Effector CD8-positive, alpha-beta T cell (primary cell): Measurements from ENCODE around the gene SLC9C2.
"Not testable (repeated sequence)": the region's sequence is repeated elsewhere in the genome, so short reads cannot be mapped to it uniquely, and the experiment has no call there.

Experiments used
- DNase-seq: peaks from one replicate; lab custom pipeline; 2025; lab: John Stamatoyannopoulos, UW

The SLC9C2 gene

DNA sequence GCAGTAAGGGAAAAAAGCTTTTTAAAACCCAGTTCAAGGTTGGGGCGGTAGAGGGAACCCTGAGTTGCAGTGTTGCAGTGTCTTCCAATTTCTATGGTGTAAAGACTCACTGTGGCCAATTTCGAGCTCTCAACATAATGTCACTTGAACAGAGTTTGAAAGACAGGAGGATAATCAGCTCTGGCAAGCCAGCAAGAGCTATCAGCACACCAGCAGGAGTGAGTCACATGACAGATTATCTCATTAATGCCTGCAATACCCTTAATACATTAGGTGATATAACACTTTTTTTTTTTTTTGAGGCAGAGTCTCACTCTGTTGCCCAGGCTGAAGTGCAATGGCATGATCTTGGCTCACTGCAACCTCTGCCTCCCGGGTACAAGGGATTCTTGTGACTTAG lies 22.8 kb downstream of the SLC9C2 start:
- no peak for DNase-seq

DNA sequence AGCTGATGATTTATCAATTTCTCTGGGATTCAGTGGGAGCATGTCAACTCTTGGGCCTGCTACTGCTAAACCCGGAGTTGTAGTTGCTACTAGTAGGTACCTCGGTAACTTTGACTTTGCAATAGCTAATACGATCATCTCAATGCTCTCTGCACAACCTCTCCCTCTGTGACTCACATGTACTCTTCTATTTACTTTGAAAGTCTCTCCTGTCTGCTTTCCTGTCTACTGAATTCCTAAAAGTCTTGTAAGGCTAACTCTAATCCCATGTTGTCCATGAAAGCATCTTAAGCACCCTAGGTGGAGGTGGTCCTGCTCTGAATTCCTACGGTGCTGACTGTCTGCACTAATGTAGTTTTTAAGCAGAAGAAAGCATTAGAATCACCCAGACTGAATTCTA lies 29.3 kb downstream of the SLC9C2 start:
- DNase-seq: no peak

DNA sequence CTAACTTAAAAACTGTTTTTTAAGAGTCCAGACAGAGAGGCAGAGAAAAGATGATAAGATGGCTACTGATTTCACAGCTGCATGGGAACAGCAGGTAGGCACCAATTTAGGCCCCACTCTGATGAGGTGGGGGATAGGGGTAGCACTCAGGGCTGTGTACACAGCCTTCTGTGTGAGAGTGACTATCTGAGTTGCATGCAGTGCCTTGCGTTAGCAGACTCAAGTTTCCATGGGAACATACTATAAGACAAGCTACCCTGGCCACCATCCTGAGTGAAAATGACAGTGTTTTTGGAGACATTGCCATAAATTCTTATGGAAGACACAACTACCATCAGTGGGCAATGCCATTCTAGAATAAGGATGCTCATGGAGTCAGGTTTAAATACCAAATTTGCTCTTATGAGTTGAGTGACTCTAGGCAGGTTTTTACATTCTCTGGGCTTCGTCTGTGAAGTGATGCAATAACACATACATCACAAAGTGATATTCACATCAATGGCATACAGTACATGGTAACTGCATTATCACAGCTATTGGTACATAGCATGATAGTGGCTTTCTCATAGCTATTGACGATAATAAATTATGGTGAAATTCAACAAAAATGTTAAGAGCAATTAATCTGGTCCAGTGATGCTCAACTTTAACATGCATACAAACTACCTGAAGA lies 30.5 kb downstream of the SLC9C2 start:
- DNase-seq: no peak

DNA sequence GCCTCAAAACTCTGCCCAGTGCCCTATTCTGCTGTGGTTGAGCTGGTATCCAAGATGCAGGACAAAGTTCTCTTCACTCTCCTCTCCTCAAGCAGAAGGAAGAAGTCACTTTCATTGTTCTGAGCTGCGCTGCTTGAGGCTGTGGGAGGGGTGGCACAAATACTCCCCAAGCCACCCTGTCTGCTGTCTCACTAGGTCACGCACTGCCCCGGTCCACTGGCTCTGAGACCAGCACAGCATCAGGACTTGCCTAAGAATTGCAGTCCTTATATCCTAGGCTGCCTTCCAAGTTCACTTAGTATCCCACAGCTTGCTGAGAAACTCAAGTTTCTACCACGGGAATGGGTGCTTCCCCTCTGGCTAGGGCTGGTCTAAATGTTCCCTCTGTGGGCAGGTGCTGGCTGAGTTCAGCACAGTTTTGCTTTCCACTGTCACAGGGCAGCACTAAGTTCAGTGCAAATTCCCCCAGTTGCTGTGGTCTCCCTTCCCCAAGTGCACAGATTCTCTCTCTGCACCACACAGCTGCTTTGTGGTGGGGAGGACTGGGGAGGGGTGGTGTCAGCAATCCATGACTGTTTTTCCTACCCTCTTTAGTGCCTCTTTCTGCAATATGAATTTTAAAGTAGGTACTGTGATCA lies 32.4 kb downstream of the SLC9C2 start:
- no peak for DNase-seq

DNA sequence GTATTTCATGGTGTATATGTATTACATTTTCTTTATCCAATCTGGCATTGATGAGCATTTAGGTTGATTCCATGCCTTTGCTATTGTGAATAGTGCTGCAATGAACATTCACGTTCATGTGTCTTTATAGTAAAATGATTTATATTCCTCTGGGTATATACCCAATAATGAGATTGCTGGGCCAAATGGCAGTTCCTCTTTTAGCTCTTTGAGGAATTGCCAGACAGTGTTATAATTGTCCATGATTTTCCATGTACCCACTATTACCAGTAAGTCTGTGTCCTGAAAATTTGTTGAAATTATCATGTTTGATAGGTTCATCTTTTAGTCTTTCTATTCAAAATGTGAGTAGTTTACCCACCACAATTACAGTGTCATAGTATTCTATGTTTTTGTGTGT lies 34.4 kb downstream of the SLC9C2 start:
- no peak for DNase-seq

DNA sequence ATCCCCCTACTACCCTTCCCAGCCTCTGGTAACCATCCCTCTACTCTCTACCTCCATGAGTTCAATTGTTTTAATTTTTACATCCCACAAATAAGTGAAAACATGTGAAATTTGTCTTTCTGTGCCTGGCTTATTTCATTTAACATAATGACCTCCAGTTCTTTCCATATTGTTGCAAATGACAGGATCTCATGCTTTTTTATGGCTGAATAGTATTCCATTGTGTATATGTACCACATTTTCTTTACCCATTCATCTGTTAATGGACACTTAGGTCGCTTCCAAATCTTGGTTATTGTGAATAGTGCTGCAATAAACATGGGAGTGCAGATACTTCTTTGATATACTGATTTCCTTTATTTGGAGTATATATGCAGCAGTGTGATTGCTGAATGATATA lies 39.0 kb downstream of the SLC9C2 start:
- DNase-seq: not testable (repeated sequence)

DNA sequence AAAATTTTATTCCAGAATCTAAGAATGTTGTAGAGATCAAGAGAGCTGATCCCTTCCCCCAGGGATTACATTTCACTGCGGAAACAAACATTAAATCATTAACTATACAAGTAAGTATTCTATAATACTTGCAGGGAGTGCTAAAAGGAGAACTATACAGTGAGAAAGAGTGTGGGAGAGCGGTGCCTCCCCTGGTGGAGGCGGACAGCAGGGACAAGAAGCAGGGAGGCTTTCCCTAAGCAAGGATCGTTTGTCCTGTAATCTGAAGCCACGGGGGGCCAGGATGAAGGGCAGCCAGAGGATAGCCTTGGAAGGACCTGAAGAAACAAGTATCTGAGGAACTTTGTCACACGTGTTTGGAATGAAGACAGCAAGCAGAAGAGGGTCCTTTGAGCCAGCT lies 40.1 kb downstream of the SLC9C2 start:
- no peak for DNase-seq

DNA sequence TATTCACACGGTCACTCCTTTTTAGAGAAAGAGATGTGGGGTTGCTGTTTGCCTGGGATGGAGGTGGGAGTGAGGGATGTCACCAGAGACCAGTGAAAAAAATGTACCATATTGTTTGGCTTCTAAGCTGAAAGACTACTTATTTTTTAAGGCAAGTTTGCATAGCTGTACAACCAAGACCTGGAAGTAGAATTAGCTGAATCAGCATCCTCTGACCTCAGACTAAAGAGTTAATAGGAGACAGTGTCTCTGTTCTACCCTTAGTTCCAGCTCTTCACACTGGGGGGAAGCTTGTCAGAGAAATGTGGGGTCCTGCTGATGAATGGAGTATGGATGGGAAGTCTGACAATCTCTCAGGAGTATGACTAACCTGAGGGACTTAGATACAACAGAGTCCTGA lies 41.6 kb downstream of the SLC9C2 start:
- DNase-seq: no peak

DNA sequence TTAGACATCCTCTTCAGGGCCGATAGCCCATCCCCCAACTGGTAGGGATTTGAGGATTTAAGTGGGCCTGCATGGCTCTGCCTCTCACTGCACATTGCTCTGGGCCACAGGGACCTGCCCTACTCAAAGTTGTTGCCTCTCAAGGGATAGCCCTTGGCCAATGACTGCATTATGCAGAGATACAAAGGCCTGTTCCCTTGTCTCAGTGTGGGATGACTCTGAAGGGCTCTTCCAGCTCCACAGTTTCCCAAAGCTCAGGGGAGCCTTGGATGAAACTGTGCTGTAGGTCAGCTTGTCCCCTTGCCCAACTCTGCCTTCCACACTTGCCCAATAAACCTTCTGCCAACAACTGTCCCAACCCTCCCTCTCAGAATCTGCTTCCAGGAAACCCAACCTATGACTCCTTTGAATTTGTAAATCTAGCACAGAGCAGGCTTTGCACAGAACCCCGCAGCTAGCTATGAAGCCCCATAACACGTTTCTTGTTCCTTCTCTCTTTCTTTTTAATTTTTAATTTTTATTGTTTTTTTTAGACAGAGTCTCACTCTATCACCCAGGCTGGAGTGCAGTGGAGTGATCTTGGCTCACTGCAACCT lies 42.5 kb downstream of the SLC9C2 start:
- no peak for DNase-seq

DNA sequence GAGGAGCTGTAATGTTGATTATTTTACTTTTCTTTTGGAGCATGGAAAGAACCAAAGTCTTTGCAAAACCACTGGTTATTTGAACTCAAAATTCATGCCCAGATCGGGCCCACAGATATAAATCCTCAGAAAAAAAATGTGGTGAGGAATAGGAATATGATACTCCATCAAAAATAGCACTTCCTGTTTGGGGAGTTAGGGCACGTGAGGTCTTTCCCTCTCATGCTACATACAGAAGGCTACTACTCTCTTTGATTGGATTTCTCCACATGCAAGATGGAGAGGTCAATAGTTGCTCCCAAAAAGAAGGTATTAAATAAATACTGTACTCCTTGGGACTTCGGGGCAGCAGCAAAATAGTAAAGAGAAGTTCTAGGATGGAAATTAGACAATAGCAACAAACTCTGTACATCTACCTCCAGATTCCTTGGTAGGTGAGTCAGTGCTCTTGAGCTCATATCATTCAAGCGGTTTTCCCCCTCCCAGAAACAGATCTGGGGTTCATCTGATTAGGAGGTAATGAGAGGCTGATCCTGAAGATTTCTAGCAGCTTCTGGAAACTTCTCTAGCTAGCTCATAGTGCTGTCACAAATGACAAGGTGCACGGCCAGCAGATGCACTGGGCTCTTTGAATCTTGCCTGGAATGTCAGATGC lies 47.1 kb downstream of the SLC9C2 start:
- DNase-seq: no peak

DNA sequence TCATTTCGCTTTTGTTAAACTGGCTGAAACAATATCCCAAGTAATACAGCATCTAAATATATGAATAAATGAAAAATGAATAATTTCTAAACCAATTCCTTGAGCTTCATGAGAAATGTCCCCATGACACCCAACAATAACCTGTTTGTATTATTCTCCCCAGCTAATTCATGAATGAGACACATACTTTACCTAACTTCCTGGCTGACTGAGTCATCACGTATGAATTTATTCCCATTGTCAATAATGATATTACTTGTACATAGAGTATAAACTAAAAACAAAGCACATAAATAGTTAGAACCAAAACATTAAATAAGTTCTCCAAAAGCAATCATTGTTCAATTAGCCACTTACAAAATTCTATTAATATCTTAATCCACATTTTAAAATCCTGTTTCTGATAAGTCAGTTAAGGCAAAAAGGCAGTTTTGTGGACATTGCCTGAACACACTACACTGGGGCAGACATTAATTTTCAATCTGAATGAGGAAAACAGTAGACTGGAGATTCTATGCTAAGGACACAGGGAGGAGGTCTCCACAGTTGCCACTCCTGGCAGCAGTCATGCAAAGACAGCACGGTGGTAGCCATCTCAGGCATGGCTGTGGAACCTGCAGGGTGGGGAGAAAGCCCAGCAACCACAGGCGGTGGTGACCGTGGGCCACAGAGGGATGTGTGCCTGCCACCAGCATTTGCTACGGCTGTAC lies 48.2 kb downstream of the SLC9C2 start:
- DNase-seq: no peak

DNA sequence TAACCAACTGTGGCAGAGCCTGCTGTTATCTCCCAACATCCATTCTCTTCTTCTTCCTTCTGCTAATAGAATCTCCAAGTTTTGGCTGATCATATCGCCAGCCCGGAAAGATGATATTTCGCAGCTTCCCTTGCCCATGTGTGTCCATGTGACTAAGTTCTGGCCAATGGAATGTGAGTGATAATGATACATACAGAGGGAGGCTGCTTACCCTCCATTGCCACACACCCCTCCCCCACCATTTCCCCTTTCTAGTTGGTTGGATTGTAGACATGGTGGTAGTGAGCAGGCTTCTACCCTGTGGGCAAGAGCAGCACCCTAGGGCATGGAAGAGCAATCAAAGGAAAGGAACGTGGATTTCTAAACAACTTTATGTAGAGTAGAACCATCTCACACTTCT lies 48.8 kb downstream of the SLC9C2 start:
- DNase-seq: no peak

DNA sequence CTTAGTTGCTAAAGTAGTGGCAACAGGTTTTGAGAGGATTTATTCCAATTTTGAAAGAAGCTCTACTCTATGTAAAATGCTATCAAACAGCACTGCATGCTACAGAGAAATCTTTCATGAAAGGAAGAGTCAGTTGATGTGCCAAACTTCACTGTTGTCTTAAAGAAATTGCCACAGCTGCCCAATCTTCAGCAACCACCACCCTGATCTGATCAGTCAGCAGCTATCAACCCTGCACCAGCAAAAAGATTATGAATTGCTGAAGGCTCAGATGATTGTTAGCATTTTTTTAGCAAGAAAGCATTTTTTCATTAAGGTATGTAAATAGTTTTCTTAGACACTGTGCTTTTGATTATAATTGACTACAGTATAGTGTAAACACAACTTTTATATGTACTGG lies 49.6 kb downstream of the SLC9C2 start:
- DNase-seq: no peak

DNA sequence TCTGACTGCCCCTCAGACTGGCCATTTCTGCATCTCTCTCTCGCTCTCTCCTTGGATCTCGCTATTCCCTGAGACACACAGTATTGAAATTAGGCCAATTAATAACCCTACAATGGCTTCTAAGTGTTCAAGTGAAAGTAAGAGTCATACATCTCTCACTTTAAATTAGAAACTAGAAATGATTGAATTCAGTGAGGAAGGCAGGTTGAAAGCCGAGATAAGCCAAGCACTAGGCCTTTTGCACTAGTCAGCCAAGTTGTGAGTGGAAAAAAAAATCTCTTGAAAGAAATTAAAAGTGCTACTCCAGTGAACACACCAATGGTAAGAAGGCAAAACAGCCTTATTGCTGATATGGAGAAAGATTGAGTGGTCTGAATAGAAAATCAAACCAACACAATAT lies 51.2 kb downstream of the SLC9C2 start:
- DNase-seq: no peak

DNA sequence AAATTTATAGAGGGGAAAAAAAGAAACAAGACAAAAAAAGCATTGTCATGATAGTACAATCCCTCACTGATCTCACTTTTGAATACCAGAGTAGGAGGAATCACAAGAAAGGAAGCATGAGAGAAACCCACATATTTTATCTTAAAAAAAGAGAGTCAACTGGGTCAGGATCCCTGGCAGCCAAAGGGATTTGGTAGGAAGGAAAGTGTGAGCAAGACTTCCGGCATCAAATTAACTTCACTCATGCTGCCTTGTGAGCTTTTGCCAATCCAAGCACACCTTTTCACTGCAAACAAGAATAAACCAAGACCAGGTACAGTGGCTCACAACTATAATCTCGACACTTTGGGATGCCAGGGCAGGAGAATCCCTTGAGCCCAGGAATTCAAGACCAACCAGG lies 53.1 kb downstream of the SLC9C2 start:
- DNase-seq: no peak

DNA sequence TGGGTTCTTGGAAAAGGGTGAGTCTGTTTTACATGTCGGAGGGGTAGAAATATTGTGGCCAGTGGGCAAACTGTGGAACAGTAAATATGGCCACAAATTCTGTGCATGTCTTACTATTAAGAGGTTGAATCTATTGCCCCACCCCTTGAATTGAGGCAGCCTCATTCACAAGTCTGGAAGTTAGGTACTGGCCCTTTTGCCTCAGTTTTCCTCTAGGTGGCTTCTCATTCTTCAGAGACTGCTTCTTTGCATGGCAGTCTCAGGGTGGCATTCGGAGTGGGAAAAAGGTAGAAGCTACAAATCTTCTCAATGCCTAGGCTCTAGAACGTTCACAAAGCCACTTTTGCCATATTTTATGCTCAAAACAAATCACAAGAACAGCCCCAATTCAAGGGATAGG lies 57.2 kb downstream of the SLC9C2 start:
- no peak for DNase-seq

DNA sequence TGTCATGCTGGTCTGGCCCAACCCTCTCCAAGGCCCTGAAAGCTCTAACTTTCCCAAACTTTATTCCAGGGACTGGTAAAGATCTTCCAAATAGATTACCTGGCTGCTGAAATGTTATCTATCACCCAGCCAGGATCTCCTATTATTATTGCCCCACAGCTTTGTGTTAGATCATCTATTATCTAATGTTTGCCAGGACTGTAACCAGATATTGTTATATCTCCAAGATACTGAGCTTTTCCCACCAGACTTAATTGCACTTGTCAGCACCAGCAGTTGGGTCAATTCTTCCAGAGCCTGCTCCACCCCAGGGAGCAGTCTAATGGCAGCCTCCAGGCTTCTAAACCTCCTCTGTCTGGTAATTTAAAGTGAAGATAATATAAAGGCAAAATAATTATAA lies 66.6 kb downstream of the SLC9C2 start:
- DNase-seq: no peak

DNA sequence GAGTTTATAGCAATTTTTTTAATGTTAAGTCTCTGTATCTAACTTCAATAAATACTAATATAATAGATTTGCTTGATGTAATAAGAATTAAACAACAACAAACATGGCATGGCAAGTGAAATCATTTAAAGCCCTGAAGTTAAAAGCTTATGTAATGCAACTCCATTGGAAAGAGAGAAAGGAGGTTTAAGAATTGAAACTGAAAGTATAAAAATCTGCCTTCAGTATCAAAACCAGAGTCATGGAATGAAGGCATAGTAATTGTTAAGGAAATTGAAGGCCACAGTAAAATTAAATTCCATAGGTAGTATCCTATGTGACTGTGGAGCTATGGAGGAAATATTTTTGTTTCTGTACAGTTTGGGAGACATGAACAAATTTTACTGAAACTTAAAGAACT lies 70.6 kb downstream of the SLC9C2 start:
- no peak for DNase-seq

DNA sequence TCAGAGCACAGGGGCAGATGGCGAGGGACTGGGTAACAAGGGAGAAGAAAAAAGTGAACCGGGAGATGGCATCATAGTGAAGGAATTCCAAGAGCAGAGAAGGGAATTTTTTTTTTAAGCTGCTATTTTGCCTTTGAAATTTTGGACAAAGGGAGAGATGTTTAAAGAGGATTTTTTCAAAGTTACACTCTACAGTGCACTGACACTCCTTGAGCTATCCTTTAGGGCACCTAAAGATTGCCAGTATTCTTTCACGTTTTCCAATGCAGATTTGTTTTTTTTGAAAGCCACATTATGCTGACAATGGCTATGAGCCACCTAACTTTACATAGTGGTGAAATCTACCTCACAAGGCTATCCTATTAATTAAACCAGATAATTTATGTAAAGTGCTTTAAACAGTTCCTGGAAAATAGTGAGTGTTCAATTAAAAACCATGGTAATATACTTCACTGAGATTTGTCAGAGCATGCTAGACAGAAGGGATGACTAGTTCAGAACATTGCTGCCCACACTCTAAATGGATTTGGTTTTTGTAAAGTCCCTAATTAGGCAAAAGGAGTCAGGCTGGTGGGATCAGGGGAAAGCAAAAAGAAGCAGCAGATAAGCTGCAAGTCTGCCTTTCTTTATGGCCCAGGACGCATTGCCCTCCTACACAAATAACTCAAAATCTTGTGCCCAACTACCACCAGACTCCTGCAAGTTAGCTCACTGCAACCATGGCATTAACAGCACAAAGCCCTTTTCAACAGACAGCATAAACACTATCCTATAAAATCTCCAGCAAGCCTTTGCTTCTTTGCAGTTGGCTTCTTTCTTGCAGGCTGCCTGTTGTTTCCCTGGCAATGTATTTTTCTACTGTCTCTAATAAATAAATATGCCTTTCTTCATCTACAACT lies 71.8 kb downstream of the SLC9C2 start:
- no peak for DNase-seq

DNA sequence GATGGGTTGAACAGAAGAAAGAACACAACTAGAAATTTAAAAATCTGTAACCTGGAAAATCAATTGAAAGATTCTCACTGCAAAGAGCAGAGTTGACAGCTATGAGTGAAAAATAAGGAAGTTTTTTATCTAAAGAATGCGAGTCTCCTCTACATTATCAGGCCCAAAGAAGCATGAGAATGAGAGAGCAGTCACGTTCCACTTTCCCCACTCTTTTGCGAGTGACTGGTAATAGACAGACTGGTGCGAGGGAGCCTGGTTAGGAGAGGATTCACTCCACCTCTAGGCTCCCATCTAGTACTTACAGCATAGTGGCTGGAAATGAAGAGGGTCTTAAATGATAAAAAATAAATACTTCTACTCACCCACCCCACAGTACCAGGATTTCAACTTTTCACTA lies 73.8 kb downstream of the SLC9C2 start:
- no peak for DNase-seq

DNA sequence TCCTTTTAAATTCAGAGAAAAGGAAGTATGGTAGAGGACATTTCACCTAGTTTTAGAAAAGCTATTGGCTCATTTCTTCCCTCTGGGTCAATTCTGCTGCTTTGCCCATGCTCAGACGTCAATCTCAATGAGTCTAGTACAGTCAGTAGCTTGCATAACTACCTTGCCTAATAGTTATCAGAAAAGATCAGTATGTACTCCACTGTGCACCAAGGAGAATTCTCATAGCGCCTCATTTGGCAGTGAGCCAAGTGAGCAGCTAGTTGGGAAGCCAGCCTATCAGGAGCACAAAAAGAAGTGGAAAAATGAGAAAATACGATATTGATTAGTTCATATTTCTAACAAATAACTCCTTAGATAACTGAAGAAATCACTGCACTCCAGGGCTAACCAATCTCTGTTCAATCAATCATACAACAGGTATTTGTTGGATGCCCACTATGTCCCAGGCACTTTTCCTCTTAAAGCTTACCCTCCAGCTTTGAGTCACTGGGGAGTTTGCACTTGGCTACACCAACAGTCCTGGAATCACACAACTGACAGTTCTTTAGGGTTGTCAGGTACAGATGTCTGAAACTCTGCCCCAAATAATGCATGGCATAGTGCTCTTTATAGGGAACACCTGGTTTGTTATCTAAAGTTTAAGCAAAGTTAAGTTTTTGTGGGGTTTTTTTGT lies 75.6 kb downstream of the SLC9C2 start:
- DNase-seq: no peak
